ENCODE data around the gene CRKL.
A peak's percentile ranks its signal among the peaks of the same experiment; 100 is the strongest.

Gene CRKL

GRCh38 chr22:20952544-20953341 lies 35.5 kb downstream of the CRKL start:
- no peak overlapping the region for H3K9ac ChIP-seq (ENCODE audit: low read length)
- H3K27me3 ChIP-seq (ENCODE audit: control insufficient read depth, insufficient read depth, low read length) = no peaks in the 10 kb centered on the region
- H3K4me1 ChIP-seq (ENCODE audit: control insufficient read depth, insufficient read depth, low read length) = no peaks in the 10 kb centered on the region
- no peak overlapping the region for H3K27ac ChIP-seq (ENCODE audit: low read depth, low read length)
- H3K4me3 ChIP-seq (ENCODE audit: low read length) = peak overlapping the region; percentile 8
- H3K36me3 ChIP-seq (ENCODE audit: control insufficient read depth, insufficient read depth, low read length) = peaks cover 13% of the 10 kb centered on the region

- H3K9ac ChIP-seq (ENCODE audit: low read length) = no peak overlapping the region
- H3K27ac ChIP-seq (ENCODE audit: low read depth, low read length) = no peak overlapping the region
- H3K27me3 ChIP-seq (ENCODE audit: control insufficient read depth, insufficient read depth, low read length) = no peaks in the 10 kb centered on the region
- H3K4me3 ChIP-seq (ENCODE audit: low read length) = no peak overlapping the region
- no peaks in the 10 kb centered on the region for H3K4me1 ChIP-seq (ENCODE audit: control insufficient read depth, insufficient read depth, low read length)
- peaks cover 13% of the 10 kb centered on the region for H3K36me3 ChIP-seq (ENCODE audit: control insufficient read depth, insufficient read depth, low read length)
Measured at GRCh38 chr22:20953342-20953608, 36.1 kb downstream of the CRKL start.

- Histone ChIP-seq H3K27ac (ENCODE audit: low read depth, low read length) (no peak overlapping the region), H3K36me3 (ENCODE audit: control insufficient read depth, insufficient read depth, low read length) (peaks cover 13% of the 10 kb centered on the region), H3K27me3 (ENCODE audit: control insufficient read depth, insufficient read depth, low read length) (no peaks in the 10 kb centered on the region), H3K9ac (ENCODE audit: low read length) (no peak overlapping the region), H3K4me3 (ENCODE audit: low read length) (no peak overlapping the region), H3K4me1 (ENCODE audit: control insufficient read depth, insufficient read depth, low read length) (no peaks in the 10 kb centered on the region)
Measured at GRCh38 chr22:20953668-20954500, 36.7 kb downstream of the CRKL start.

GRCh38 chr22:20955548-20955947 lies 38.3 kb downstream of the CRKL start:
- H3K27ac ChIP-seq (ENCODE audit: low read depth, low read length) = no peak overlapping the region
- peaks cover 6% of the 10 kb centered on the region for H3K36me3 ChIP-seq (ENCODE audit: control insufficient read depth, insufficient read depth, low read length)
- no peak overlapping the region for H3K4me3 ChIP-seq (ENCODE audit: low read length)
- no peaks in the 10 kb centered on the region for H3K27me3 ChIP-seq (ENCODE audit: control insufficient read depth, insufficient read depth, low read length)
- no peaks in the 10 kb centered on the region for H3K4me1 ChIP-seq (ENCODE audit: control insufficient read depth, insufficient read depth, low read length)
- no peak overlapping the region for H3K9ac ChIP-seq (ENCODE audit: low read length)

- Histone ChIP-seq H3K4me3 (ENCODE audit: low read length) (peak overlapping the region; percentile 88), H3K27me3 (ENCODE audit: control insufficient read depth, insufficient read depth, low read length) (no peaks in the 10 kb centered on the region), H3K9ac (ENCODE audit: low read length) (peak overlapping the region; percentile 57), H3K36me3 (ENCODE audit: control insufficient read depth, insufficient read depth, low read length) (peaks cover 6% of the 10 kb centered on the region), H3K27ac (ENCODE audit: low read depth, low read length) (peak overlapping the region; percentile 32), H3K4me1 (ENCODE audit: control insufficient read depth, insufficient read depth, low read length) (no peaks in the 10 kb centered on the region)
Measured at GRCh38 chr22:20956258-20957101, 39.3 kb downstream of the CRKL start.

DNA sequence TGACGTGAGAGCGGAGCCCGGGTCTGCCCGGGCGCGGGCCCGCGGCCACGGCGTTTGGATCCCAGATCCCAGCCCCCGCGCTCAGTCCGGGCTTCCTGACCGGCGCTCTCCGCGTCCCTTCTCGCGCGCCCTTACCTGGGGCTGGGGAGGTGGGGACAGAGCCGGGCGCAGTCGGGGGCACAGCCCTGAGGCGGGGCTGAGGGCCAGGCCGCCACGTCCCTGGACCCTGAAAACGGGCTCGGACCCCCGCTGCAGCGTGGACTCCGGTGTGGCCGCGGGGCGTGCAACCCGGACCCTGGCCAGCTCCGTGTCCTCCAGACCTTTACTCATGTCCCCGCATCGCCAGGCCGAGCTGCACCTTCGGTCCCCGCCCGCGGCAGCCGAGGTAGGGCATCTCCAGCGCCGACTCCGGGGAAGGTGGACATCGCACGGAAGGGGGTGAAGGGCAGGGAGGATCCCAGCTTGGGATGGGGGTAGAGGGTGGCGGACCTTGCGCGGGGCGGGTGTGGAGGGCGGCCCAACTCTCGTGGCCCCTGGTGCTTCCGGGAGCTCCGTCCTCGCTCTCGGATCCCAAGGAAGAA lies 40.0 kb downstream of the CRKL start:
- H3K4me1 ChIP-seq (ENCODE audit: control insufficient read depth, insufficient read depth, low read length) = no peaks in the 10 kb centered on the region

GRCh38 chr22:20957683-20958431 lies 40.6 kb downstream of the CRKL start:
- Histone ChIP-seq H3K9ac (ENCODE audit: low read length) (peak overlapping the region; percentile 57), H3K27ac (ENCODE audit: low read depth, low read length) (no peak overlapping the region)

More for the DNA sequence above, 40.0 kb downstream of the CRKL start:
- H3K4me3 ChIP-seq (ENCODE audit: low read length) = peak overlapping the region; percentile 88
- peak overlapping the region; percentile 32 for H3K27ac ChIP-seq (ENCODE audit: low read depth, low read length)
- peak overlapping the region; percentile 57 for H3K9ac ChIP-seq (ENCODE audit: low read length)
- H3K27me3 ChIP-seq (ENCODE audit: control insufficient read depth, insufficient read depth, low read length) = no peaks in the 10 kb centered on the region
- peaks cover 4% of the 10 kb centered on the region for H3K36me3 ChIP-seq (ENCODE audit: control insufficient read depth, insufficient read depth, low read length)

GRCh38 chr22:20959578-20960461 lies 42.6 kb downstream of the CRKL start:
- Histone ChIP-seq H3K27ac (ENCODE audit: low read depth, low read length) (no peak overlapping the region), H3K9ac (ENCODE audit: low read length) (no peak overlapping the region), H3K27me3 (ENCODE audit: control insufficient read depth, insufficient read depth, low read length) (no peaks in the 10 kb centered on the region), H3K36me3 (ENCODE audit: control insufficient read depth, insufficient read depth, low read length) (no peaks in the 10 kb centered on the region), H3K4me3 (ENCODE audit: low read length) (no peak overlapping the region), H3K4me1 (ENCODE audit: control insufficient read depth, insufficient read depth, low read length) (no peaks in the 10 kb centered on the region)

More at GRCh38 chr22:20957683-20958431, 40.6 kb downstream of the CRKL start:
- Histone ChIP-seq H3K4me3 (ENCODE audit: low read length) (peak overlapping the region; percentile 88), H3K4me1 (ENCODE audit: control insufficient read depth, insufficient read depth, low read length) (no peaks in the 10 kb centered on the region), H3K36me3 (ENCODE audit: control insufficient read depth, insufficient read depth, low read length) (no peaks in the 10 kb centered on the region), H3K27me3 (ENCODE audit: control insufficient read depth, insufficient read depth, low read length) (no peaks in the 10 kb centered on the region)

DNA sequence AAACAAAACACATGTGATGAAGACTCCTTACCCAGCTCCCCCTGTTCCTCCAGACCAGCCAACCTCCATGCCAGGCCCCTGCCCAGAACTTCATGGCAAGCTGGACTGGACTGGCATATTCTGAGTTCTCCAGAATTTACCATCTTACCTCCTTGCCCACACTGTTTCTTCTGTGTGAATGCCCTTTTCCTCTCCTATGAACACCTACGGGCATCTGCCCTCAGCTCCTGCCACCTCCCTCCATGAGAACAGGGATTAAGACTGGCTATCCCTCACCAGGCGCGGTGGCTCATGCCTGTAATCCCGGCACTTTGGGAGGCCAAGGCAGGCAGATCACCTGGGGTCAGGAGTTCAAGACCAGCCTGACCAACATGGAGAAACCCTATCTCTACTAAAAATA lies 43.4 kb downstream of the CRKL start:
- H3K4me3 ChIP-seq (ENCODE audit: low read length) = no peak overlapping the region
- H3K27ac ChIP-seq (ENCODE audit: low read depth, low read length) = no peak overlapping the region
- no peak overlapping the region for H3K9ac ChIP-seq (ENCODE audit: low read length)
- H3K27me3 ChIP-seq (ENCODE audit: control insufficient read depth, insufficient read depth, low read length) = no peaks in the 10 kb centered on the region
- H3K4me1 ChIP-seq (ENCODE audit: control insufficient read depth, insufficient read depth, low read length) = no peaks in the 10 kb centered on the region
- no peaks in the 10 kb centered on the region for H3K36me3 ChIP-seq (ENCODE audit: control insufficient read depth, insufficient read depth, low read length)

DNA sequence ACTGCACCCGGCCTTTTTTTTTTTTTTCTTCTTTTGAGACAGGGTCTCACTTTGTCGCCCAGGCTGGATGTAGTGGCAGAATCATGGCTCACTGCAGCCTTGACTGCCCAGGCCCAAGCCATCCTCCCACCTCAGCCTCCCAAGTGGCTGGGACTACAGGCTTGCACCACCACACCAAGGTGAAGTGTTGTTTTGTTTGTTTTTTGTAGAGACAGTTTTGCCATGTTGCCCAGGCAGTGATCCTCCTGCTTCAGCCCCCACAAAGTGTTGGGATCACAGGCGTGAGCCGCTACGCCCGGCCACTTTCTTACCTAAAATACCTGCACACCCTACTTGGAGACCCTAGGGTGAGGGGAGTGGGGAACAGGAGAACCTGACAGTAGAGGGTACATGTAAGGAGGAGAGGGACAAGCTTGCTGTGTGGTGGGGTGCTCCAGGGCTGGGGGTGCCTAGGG lies 45.3 kb downstream of the CRKL start:
- H3K27me3 ChIP-seq (ENCODE audit: control insufficient read depth, insufficient read depth, low read length) = no peaks in the 10 kb centered on the region
- no peak overlapping the region for H3K27ac ChIP-seq (ENCODE audit: low read depth, low read length)
- H3K9ac ChIP-seq (ENCODE audit: low read length) = no peak overlapping the region
- no peaks in the 10 kb centered on the region for H3K4me1 ChIP-seq (ENCODE audit: control insufficient read depth, insufficient read depth, low read length)
- H3K36me3 ChIP-seq (ENCODE audit: control insufficient read depth, insufficient read depth, low read length) = no peaks in the 10 kb centered on the region
- no peak overlapping the region for H3K4me3 ChIP-seq (ENCODE audit: low read length)

Data from rectal smooth muscle tissue (tissue), 1 donor.